ENCODE measurements around the gene ZNF750. TPM values are rescaled to one million over a fixed set of nuclear protein-coding genes. Genes with fewer than 3 reads are reported as not detected.

The ZNF750 gene
- total RNA-seq, 4 donors from 2014 or later: 202 to 426 (median 294) TPM

GRCh38 chr17:82793974-82794630, 45.7 kb downstream of the ZNF750 start:
- intact Hi-C loops (cut with DNase I; ENCODE audit: low total_unique reads): no loop called here
- 41 to 55% methylated on average over 11 to 15 of the region's 15 CpGs for WGBS, 2 donors
- no peak for TF ChIP-seq CTCF (IDR thresholded peaks at IDR 0.05)
- peak in 1 of 2 donors; percentile 72 for DNase-seq (ENCODE audit: low spot score in 2 of 2)
- no peak overlapping the region for H3K4me3 ChIP-seq (ENCODE audit: low read depth, poor library complexity, severe bottlenecking)

- H3K4me3 ChIP-seq (ENCODE audit: low read depth, poor library complexity, severe bottlenecking): no peak overlapping the region
- no peak for TF ChIP-seq POLR2A (IDR thresholded peaks at IDR 0.05)
- no peak for TF ChIP-seq CTCF (IDR thresholded peaks at IDR 0.05)
- 84 to 85% methylated on average over 12 of the region's 12 CpGs for WGBS, 2 donors
- intact Hi-C loops (cut with DNase I; ENCODE audit: low total_unique reads): no loop called here
- no peak for DNase-seq (ENCODE audit: low spot score in 2 of 2)
Measured at GRCh38 chr17:82791532-82791931, 48.3 kb downstream of the ZNF750 start.

- H3K4me3 ChIP-seq (ENCODE audit: low read depth, poor library complexity, severe bottlenecking): no peak overlapping the region
- intact Hi-C loops (cut with DNase I; ENCODE audit: low total_unique reads): no loop called here
- DNase-seq (ENCODE audit: low spot score in 2 of 2): no peak
- 95 to 96% methylated on average over 12 of the region's 13 CpGs for WGBS, 2 donors
- no peak for TF ChIP-seq CTCF (IDR thresholded peaks at IDR 0.05)
- no peak for TF ChIP-seq POLR2A (IDR thresholded peaks at IDR 0.05)
Measured at GRCh38 chr17:82790391-82790790, 49.4 kb downstream of the ZNF750 start.

- H3K4me3 ChIP-seq (ENCODE audit: low read depth, poor library complexity, severe bottlenecking): no peak overlapping the region
- DNase-seq (ENCODE audit: low spot score in 2 of 2): no peak
- TF ChIP-seq CTCF (IDR thresholded peaks at IDR 0.05) (no peak), POLR2A (IDR thresholded peaks at IDR 0.05) (no peak)
- WGBS, 2 donors: 87 to 93% methylated on average over 18 of the region's 18 CpGs
- intact Hi-C loops (cut with DNase I; ENCODE audit: low total_unique reads): loop anchor here (10.0 kb wide), 2 partner anchors 95 to 125 kb away; no protein-coding TSS in a partner anchor
Measured at GRCh38 chr17:82789806-82790205, 50.0 kb downstream of the ZNF750 start.

GRCh38 chr17:82789051-82789592, 50.7 kb downstream of the ZNF750 start:
- 81 to 88% methylated on average over 9 to 19 of the region's 19 CpGs for WGBS, 2 donors
- intact Hi-C loops (cut with DNase I; ENCODE audit: low total_unique reads): loop anchor here (10.0 kb wide), 2 partner anchors 96 to 126 kb away; no protein-coding TSS in a partner anchor
- no peak for DNase-seq (ENCODE audit: low spot score in 2 of 2)
- TF ChIP-seq CTCF (IDR thresholded peaks at IDR 0.05): no peak
- no peak overlapping the region for H3K4me3 ChIP-seq (ENCODE audit: low read depth, poor library complexity, severe bottlenecking)

All from lower leg skin (tissue), 4 donors.